COLO829 (cell line): ENCODE data around the gene TMEM60.
"Not testable (repeated sequence)": the region's sequence is repeated elsewhere in the genome, so short reads cannot be mapped to it uniquely, and the experiment has no call there.

Experiments used
- DNase-seq: peaks from one replicate; pipeline ENCODE4 v3.0.0; 2012; ENCODE audit warnings: low spot score

The TMEM60 gene

GRCh38 chr7:77811516-77812289, 13.5 kb upstream of the TMEM60 start:
- DNase-seq, result no peak

GRCh38 chr7:77808517-77808916, 10.3 kb upstream of the TMEM60 start:
- DNase-seq, result no peak

- no peak for DNase-seq
Observed at GRCh38 chr7:77806425-77806824, 8.2 kb upstream of the TMEM60 start.

- no peak for DNase-seq
Observed at GRCh38 chr7:77802557-77803405, 4.5 kb upstream of the TMEM60 start.

GRCh38 chr7:77800730-77801129, 2.5 kb upstream of the TMEM60 start:
- DNase-seq, result no peak

GRCh38 chr7:77800158-77800557, 1.9 kb upstream of the TMEM60 start:
- DNase-seq, result no peak

GRCh38 chr7:77799078-77799964, 1.1 kb upstream of the TMEM60 start:
- peak; percentile 24 for DNase-seq

- DNase-seq, result peak; percentile 25
Observed at GRCh38 chr7:77797734-77798393, 370 bp downstream of the TMEM60 start.

- DNase-seq, result no peak
Observed at GRCh38 chr7:77796960-77797359, 1.3 kb downstream of the TMEM60 start.

- no peak for DNase-seq
Observed at GRCh38 chr7:77796109-77796508, 2.1 kb downstream of the TMEM60 start.

- DNase-seq, result no peak
Observed at GRCh38 chr7:77794000-77794399, 4.2 kb downstream of the TMEM60 start.

GRCh38 chr7:77791956-77792355, 6.3 kb downstream of the TMEM60 start:
- no peak for DNase-seq

- no peak for DNase-seq
Observed at GRCh38 chr7:77791336-77791735, 6.9 kb downstream of the TMEM60 start.

- no peak for DNase-seq
Observed at GRCh38 chr7:77788327-77788902, 9.8 kb downstream of the TMEM60 start.

GRCh38 chr7:77786741-77787140, 11.5 kb downstream of the TMEM60 start:
- DNase-seq, result no peak

GRCh38 chr7:77786018-77786417, 12.2 kb downstream of the TMEM60 start:
- no peak for DNase-seq

- not testable (repeated sequence) for DNase-seq
Observed at GRCh38 chr7:77784426-77784825, 13.8 kb downstream of the TMEM60 start.

- DNase-seq, result no peak
Observed at GRCh38 chr7:77783545-77783944, 14.7 kb downstream of the TMEM60 start.

GRCh38 chr7:77783111-77783510, 15.1 kb downstream of the TMEM60 start:
- peak; percentile 60 for DNase-seq

- DNase-seq, result no peak
Observed at GRCh38 chr7:77782383-77782782, 15.9 kb downstream of the TMEM60 start.

- DNase-seq, result no peak
Observed at GRCh38 chr7:77778535-77778934, 19.7 kb downstream of the TMEM60 start.
